ENCODE measurements around the gene TSPAN3.

DNA sequence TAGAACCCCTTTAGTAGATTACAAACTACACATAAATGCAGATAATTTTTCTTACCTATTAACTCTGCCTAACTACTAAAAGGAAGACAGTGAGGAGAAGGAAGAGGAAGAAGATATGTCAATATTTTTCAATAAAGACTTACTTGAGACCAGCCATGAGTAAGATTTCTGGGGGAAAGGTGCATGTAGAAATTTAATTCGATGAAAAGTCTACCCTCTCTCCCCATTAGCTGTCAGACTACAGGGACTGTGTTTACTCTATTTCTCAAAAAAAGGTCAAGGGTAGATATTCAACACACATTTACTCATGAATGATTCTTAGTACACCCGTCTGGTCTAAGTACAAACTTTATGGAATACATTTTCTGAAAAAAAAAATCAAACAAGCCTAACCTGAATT, 6.8 kb downstream of the TSPAN3 start:
- TF ChIP-seq, protein P1, sequence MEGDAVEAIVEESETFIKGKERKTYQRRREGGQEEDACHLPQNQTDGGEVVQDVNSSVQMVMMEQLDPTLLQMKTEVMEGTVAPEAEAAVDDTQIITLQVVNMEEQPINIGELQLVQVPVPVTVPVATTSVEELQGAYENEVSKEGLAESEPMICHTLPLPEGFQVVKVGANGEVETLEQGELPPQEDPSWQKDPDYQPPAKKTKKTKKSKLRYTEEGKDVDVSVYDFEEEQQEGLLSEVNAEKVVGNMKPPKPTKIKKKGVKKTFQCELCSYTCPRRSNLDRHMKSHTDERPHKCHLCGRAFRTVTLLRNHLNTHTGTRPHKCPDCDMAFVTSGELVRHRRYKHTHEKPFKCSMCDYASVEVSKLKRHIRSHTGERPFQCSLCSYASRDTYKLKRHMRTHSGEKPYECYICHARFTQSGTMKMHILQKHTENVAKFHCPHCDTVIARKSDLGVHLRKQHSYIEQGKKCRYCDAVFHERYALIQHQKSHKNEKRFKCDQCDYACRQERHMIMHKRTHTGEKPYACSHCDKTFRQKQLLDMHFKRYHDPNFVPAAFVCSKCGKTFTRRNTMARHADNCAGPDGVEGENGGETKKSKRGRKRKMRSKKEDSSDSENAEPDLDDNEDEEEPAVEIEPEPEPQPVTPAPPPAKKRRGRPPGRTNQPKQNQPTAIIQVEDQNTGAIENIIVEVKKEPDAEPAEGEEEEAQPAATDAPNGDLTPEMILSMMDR (IDR thresholded peaks at IDR 0.05; ENCODE audit: low read depth, low read length), result no peak
- TF ChIP-seq POLR2A (IDR thresholded peaks at IDR 0.05; ENCODE audit: extremely low read depth, insufficient read length), result no peak
- TF ChIP-seq, protein P2, sequence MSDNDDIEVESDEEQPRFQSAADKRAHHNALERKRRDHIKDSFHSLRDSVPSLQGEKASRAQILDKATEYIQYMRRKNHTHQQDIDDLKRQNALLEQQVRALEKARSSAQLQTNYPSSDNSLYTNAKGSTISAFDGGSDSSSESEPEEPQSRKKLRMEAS (IDR thresholded peaks at IDR 0.05; ENCODE audit: low read depth, low read length), result no peak
